GM18867 (cell line): ENCODE data around the gene SEZ6L.

Experiments
- ATAC-seq: cut with Tn5 transposase; IDR thresholded peaks from one replicate; pipeline ENCODE4 v1.9.1; 2021; ENCODE audit warnings: mild to moderate bottlenecking, moderate library complexity; ENCODE audit not compliant: unreplicated experiment

Gene SEZ6L

GRCh38 chr22:26238596-26238995, 69.3 kb downstream of the SEZ6L start:
- no peak for ATAC-seq

- no peak for ATAC-seq
These were observed 70.3 kb downstream of the SEZ6L start for GRCh38 chr22:26239581-26239980.

GRCh38 chr22:26241361-26241760, 72.1 kb downstream of the SEZ6L start:
- no peak for ATAC-seq

GRCh38 chr22:26245001-26245400, 75.7 kb downstream of the SEZ6L start:
- ATAC-seq, result no peak

- no peak for ATAC-seq
These were observed 77.3 kb downstream of the SEZ6L start for GRCh38 chr22:26246552-26246951.

GRCh38 chr22:26251869-26252268, 82.6 kb downstream of the SEZ6L start:
- no peak for ATAC-seq

- no peak for ATAC-seq
These were observed 90.2 kb downstream of the SEZ6L start for GRCh38 chr22:26259510-26259909.

- ATAC-seq, result no peak
These were observed 94.9 kb downstream of the SEZ6L start for GRCh38 chr22:26264162-26264561.

- ATAC-seq, result no peak
These were observed 96.0 kb downstream of the SEZ6L start for GRCh38 chr22:26265281-26265680.

GRCh38 chr22:26265909-26266308, 96.6 kb downstream of the SEZ6L start:
- no peak for ATAC-seq

GRCh38 chr22:26267856-26268255, 98.6 kb downstream of the SEZ6L start:
- no peak for ATAC-seq

GRCh38 chr22:26269572-26269971, 100.3 kb downstream of the SEZ6L start:
- ATAC-seq, result no peak

GRCh38 chr22:26271427-26271826, 102.2 kb downstream of the SEZ6L start:
- no peak for ATAC-seq

- no peak for ATAC-seq
These were observed 103.9 kb downstream of the SEZ6L start for GRCh38 chr22:26273011-26273675.

GRCh38 chr22:26276529-26277160, 107.4 kb downstream of the SEZ6L start:
- ATAC-seq, result no peak

GRCh38 chr22:26281941-26282340, 112.7 kb downstream of the SEZ6L start:
- no peak for ATAC-seq

- ATAC-seq, result no peak
These were observed 114.1 kb downstream of the SEZ6L start for GRCh38 chr22:26283330-26283729.

GRCh38 chr22:26285632-26286031, 116.4 kb downstream of the SEZ6L start:
- ATAC-seq, result no peak

GRCh38 chr22:26286091-26286820, 117.0 kb downstream of the SEZ6L start:
- no peak for ATAC-seq

GRCh38 chr22:26287382-26288225, 118.3 kb downstream of the SEZ6L start:
- ATAC-seq, result no peak

- no peak for ATAC-seq
These were observed 120.4 kb downstream of the SEZ6L start for GRCh38 chr22:26289611-26290101.
